GM21390 (cell line): ENCODE data around the gene AQP7.
A peak's percentile ranks its signal among the peaks of the same experiment; 100 is the strongest.
"Not testable (repeated sequence)": the region's sequence is repeated elsewhere in the genome, so short reads cannot be mapped to it uniquely, and the experiment has no call there.

ENCODE experiments used
- ATAC-seq: cut with Tn5 transposase; IDR thresholded peaks from one replicate; pipeline ENCODE4 v1.9.1; 2021; ENCODE audit not compliant: unreplicated experiment

AQP7 gene

GRCh38 chr9:33434317-33435105 is 32.1 kb upstream of the AQP7 start:
- ATAC-seq, result no peak

GRCh38 chr9:33433871-33434270 is 31.5 kb upstream of the AQP7 start:
- ATAC-seq, result no peak

DNA sequence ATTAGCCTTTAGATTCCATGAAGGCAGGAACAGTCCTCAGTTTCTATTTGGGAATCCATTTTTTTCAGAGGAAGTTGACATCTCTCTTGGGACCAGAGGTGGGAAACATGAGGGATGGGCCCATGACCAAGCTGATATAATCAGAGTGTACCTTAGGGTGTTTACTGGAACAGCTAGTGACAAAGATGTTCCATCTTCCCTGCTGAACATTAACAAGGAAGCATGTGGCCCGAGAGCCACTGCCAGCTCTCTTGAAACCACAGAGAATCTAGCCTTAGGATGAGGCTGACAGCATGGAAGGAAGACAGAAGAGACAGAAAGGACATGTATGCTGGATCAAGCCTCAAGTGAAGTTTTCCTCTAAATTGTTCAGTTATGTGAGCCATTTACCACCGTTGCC is 29.1 kb upstream of the AQP7 start:
- ATAC-seq, result no peak

DNA sequence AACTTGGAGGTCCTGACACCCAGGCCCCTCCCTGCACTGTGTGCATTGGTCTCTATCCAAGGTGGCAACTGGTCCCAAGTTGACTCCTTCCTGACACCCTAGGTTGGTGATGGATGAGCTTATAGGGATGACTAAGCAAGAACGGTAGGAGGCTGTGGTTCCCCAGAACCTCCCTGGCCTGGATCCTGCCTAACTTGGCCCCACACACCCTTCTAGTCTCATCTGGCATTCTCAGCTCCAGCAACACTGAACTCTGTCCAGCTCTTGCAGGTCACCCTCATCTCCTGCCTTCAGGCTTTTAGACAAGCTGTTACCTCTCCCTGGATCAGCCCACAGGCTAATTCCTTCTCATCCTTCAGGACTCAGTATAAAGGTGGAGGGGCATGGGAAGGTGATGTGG is 28.6 kb upstream of the AQP7 start:
- ATAC-seq, result no peak

- ATAC-seq, result no peak
Observed at GRCh38 chr9:33429256-33429985, 27.1 kb upstream of the AQP7 start.

- ATAC-seq, result no peak
Observed at GRCh38 chr9:33426843-33427293, 24.5 kb upstream of the AQP7 start.

DNA sequence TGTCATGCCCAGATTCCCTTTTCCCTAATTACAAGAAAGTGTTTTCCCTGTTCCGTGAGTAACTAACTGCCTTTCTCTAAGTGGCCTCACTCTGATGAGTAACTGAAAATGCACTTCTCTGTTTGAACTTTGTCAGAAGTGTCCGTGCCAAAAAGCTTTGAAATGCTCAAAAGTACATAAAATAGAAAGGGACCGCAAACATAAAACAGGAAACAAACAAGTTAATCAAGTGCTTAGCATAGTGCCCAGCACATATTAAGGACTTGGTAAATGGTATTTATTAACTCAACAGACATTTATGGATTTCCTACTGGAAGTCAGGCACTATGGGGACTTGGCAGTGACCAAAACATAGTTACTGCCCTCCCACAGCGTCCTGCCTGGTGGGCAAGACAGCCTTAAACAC is 22.8 kb upstream of the AQP7 start:
- no peak for ATAC-seq

- not testable (repeated sequence) for ATAC-seq
Observed at GRCh38 chr9:33424492-33424891, 22.1 kb upstream of the AQP7 start.

DNA sequence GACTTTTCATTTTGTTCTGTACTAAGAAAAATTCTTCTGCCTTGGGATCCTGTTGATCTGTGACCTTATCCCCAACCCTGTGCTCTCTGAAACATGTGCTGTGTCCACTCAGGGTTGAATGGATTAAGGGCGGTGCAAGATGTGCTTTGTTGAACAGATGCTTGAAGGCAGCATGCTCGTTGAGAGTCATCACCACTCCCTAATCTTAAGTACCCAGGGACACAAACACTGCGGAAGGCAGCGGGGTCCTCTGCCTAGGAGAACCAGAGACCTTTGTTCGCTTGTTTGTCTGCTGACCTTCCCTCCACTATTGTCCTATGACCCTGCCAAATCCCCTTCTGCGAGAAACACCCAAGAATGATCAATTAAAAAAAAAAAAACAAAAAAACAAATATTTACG is 21.7 kb upstream of the AQP7 start:
- not testable (repeated sequence) for ATAC-seq

DNA sequence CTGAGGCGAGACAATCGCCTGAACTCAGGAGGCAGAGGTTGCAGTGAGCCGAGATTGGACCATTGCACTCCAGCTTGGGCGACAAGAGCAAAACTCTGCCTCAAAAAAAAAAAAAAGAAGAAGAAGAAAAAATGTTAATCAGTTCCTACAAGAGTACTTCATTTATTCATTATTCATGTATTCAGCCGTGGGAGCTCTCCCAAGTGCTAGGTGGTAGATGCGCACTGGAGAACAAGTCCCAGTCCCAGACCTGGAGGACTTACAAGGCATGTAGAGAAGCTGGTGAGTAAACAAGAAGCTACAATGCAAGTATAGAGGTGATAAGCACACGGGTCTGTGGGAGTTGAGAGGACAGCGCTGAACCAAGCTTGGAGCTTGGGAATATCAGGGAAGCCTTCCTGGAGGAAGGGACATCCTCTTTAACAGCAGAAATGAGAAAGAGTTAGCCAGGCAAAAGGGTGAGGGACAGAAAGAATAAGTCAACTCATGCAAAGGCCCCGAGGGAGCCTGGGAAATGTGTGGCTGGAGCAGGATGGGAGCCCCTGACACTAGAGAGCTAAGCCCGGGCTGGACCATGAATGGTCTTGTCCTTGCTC is 17.4 kb upstream of the AQP7 start:
- no peak for ATAC-seq

GRCh38 chr9:33418090-33418489 is 15.7 kb upstream of the AQP7 start:
- no peak for ATAC-seq

- no peak for ATAC-seq
Observed at GRCh38 chr9:33416996-33417395, 14.6 kb upstream of the AQP7 start.

GRCh38 chr9:33415501-33416038 is 13.2 kb upstream of the AQP7 start:
- peak; percentile 49 for ATAC-seq

DNA sequence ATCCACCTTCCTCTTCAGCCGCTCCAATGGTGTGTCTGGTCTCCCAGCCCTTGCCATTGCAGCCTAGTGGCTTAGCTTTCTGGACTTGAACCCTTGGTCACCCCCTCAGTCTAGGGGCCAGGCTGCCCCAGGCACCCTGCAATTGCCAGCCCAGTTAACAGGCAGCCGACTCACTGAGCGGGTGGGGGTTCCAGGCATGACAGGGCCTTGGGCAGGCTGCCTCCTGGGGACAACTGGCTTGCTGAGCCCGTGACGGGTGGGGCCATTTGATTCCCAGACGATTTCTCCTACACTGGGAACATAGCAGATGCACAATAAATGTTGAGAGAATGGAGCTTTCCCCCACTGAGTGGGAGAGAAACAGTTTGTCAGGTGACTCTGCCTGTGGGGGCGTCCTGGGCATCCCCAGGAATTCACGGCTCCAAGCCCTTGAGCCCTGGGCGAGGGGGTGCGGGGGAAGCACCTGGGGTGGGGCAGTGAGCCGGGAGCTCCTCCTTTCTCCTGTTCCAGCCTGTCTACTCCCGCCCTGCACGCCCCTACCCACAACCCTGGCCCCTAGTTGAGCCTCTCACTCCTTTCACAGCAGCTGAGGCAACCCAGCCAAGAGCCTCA is 12.6 kb upstream of the AQP7 start:
- no peak for ATAC-seq

DNA sequence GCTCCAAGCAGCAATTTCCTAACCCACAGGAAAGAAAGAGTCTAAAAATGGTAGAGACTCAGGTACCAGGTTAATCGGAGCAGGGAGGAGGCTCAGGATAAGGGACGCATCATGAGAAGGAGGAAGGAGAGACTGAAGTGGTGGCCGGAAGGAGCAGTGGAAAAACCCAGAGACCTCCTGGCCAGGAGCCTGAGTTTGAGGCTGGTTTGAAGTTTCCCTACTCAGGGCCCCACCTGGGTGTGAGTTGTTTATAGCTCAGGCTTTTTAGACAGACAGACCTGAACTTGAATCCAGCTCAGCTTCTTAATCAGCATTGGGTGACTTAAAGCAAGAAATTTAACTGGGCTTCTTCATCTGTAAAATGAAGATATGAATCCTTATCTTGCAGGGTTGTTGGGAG is 11.9 kb upstream of the AQP7 start:
- ATAC-seq, result no peak

- no peak for ATAC-seq
Observed at GRCh38 chr9:33408087-33408486, 5.7 kb upstream of the AQP7 start.

DNA sequence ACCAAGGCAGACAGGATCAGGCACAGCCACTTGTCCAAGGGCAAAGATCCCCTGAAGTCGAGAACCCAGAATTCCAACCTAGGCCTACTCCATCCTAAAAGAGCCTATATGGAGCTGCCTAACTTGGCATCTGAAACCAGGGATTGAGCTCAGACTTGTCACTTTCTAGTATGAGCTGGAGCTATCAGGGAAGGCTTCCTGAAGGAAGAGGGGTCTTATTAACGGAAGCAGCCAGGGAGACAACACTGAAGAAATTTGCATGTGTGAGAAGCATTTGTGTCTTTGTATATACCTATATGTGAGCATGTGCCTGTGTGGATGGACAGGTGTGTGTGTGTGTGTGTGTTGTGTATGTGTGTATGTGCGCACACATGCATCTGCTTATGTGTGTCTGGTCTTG is 4.7 kb upstream of the AQP7 start:
- ATAC-seq, result no peak

DNA sequence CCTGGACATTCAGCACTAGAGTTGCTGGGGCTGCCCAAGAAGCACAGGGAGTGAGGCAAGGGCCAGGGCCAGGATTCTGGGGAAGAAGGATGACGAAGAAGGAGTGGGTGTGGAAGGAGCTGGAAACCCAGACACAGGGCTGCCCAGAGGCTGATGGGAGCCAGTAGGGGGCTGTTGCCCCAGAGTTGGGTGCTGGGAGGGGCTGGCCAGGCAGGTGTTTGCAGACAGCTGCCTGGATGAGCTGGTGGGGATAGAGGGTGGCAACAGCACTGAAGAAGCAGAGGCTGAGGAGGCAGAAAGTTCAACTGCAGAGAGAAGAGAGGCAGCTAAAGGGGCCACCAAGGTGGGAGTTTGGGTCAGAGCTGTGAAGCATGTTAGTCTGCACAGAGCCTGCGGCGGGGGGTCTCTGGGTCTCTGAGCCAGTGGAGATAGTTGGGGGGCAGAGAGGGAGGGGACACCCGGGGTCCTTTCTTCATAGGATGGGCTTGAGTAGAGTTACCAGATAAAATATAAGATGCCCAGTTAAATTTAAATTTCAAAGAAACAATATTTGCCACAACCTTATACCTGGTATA is 2.5 kb upstream of the AQP7 start:
- ATAC-seq, result no peak

DNA sequence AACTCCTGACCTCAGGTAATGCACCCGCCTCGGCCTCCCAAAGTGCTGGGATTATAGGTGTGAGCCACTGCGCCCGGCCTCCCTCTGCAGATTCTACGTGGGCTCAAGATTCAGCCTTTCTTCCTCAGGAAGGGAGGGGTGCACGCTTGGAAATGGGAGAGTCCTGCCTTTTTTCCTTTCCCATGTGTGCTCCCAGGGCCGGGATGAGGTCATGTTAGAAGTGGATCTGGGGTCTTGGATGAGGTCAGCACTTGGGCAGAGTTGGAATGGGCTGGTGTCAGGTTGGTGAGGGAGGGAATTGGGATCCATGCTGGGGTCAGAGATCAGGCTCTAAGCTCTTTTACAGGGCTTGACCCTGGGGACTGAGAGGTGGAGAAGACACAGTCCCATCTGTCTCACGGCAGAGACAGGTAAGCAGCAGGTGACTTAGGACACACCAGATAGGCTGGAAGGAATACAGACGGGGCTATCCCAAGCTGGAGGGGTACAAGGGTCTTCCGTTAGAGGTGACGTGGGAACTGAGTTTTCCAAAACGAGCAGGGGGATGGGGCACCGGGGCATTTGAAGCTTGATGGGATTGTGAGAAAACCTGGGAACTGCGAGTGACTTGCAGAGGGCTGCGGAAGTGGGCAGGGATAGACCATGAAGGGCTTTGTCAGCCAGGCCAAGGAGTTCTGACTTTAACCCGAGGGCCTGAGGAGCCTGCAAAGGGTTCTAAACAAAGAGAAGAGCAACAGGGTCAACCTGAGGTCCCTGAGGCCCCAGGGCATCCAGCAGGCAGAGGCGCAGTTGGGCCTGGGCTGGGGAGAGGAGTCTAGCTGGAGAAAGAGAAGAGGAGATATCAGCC is 1.8 kb upstream of the AQP7 start:
- no peak for ATAC-seq

DNA sequence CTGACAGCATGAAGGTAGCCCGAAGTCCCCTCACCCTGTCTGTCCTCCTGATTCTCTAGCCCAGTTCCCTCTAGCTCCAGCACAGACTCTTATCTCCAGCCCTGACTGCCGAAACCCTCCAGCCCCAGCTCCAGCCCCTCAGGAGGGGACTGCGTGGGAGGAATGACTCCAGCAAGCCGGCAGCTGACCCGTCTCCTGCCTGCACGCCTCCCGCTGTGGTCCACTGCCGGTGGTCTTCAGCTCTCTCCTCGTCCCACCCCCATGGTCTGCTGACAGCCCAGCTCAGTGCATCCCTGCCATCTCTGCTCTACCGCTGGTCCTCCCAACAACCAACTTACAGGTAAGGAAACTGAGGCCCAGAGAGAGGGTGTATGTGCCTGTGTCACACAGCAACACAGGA is 559 bp downstream of the AQP7 start:
- not testable (repeated sequence) for ATAC-seq
